Thyroid gland (tissue), 4 donors: ENCODE results near the gene SCN8A. TPM values are rescaled to one million over a fixed set of nuclear protein-coding genes. Genes with fewer than 3 reads are reported as not detected.
"Not testable (repeated sequence)": the region's sequence is repeated elsewhere in the genome, so short reads cannot be mapped to it uniquely, and the experiment has no call there.

ENCODE experiments used
- DNase-seq, 2 donors: peaks; one replicate each; pipeline ENCODE4 v3.0.0-alpha.2; 2019
- H3K27ac ChIP-seq, 3 donors: fragments of 200-600 bp; sonication (generic); 1 replicate in 2 of 3; 2 replicates in 1 of 3; pipeline ENCODE4 v1.5.1; 2016 to 2019; ENCODE audit warnings: mild to moderate bottlenecking in 1 of 3, moderate library complexity in 1 of 3
- H3K27me3 ChIP-seq: fragments of 200-600 bp; sonication (generic); one replicate; pipeline ENCODE4 v1.5.1; 2019
- H3K36me3 ChIP-seq, 2 donors: fragments of 200-600 bp; sonication (generic); one replicate each; pipeline ENCODE4 v1.5.1; 2016 to 2019
- H3K4me1 ChIP-seq, 2 donors: fragments of 200-600 bp; sonication (generic); one replicate each; pipeline ENCODE4 v1.5.1; 2017 to 2019
- H3K4me3 ChIP-seq, 3 donors: fragments of 200-600 bp; sonication (generic); replicated peaks in 1 of 3; 1 replicate in 2 of 3; 2 replicates in 1 of 3; pipeline ENCODE4 v1.5.1; 2016; ENCODE audit warnings: mild to moderate bottlenecking in 1 of 3
- H3K9me3 ChIP-seq: fragments of 200-600 bp; sonication (generic); one replicate; pipeline ENCODE4 v1.5.1; 2017
- POLR2A ChIP-seq, 2 donors: fragments of 450-650 bp; IDR thresholded peaks; one replicate each; pipeline ENCODE4 v1.6.1; 2017; ENCODE audit warnings: antibody characterized with exemption in 2 of 2, mild to moderate bottlenecking in 2 of 2, moderate library complexity in 1 of 2
- WGBS, 2 donors: methylation state at CpG; one replicate each; pipeline ENCODE4 v1.1.5; 2017; 5-methylcytosine and 5-hydroxymethylcytosine counted together
- intact Hi-C: fragments of 100-400 bp; cut with DNase I; formaldehyde crosslinking; loops from one replicate; pipeline ENCODE4 v1.15.1; 2023
- total RNA-seq, 4 donors: library from RNA; depleted of rRNA; stranded (reverse); fragments of >200 nt; gene quantifications; one replicate each; pipeline ENCODE4 v1.2.3, GENCODE V29; 2016
- TF ChIP-seq, protein P1 (sequence below), 6 experiments: fragments of 200-600 bp in 3 of 6; fragments of 450-650 bp in 3 of 6; sonication (generic) in 3 of 6; IDR thresholded peaks; one replicate each; pipeline ENCODE4 v1.5.1; 2016 to 2019; ENCODE audit warnings: antibody characterized with exemption in 6 of 6, mild to moderate bottlenecking in 2 of 6, inconsistent platforms in 1 of 6, moderate library complexity in 1 of 6

The SCN8A gene
- total RNA-seq, 4 donors from 2014 or later: 0.89 to 3.7 (median 1.3) TPM

- Histone ChIP-seq H3K36me3 (no peaks in the 10 kb centered on the region), H3K4me1 (no peaks in the 10 kb centered on the region), H3K9me3 (no peaks in the 10 kb centered on the region), H3K27ac (no peak overlapping the region), H3K4me3 (no peak overlapping the region), H3K27me3 (no peaks in the 10 kb centered on the region)
- TF ChIP-seq, protein P1, sequence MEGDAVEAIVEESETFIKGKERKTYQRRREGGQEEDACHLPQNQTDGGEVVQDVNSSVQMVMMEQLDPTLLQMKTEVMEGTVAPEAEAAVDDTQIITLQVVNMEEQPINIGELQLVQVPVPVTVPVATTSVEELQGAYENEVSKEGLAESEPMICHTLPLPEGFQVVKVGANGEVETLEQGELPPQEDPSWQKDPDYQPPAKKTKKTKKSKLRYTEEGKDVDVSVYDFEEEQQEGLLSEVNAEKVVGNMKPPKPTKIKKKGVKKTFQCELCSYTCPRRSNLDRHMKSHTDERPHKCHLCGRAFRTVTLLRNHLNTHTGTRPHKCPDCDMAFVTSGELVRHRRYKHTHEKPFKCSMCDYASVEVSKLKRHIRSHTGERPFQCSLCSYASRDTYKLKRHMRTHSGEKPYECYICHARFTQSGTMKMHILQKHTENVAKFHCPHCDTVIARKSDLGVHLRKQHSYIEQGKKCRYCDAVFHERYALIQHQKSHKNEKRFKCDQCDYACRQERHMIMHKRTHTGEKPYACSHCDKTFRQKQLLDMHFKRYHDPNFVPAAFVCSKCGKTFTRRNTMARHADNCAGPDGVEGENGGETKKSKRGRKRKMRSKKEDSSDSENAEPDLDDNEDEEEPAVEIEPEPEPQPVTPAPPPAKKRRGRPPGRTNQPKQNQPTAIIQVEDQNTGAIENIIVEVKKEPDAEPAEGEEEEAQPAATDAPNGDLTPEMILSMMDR (IDR thresholded peaks at IDR 0.05): no peak
- TF ChIP-seq POLR2A (IDR thresholded peaks at IDR 0.05): no peak
- no peak for DNase-seq
- intact Hi-C loops: no loop called here
These were observed 10.2 kb downstream of the SCN8A start for GRCh38 chr12:51601241-51601640.

- H3K4me1 ChIP-seq, DNase-seq, H3K36me3 ChIP-seq, intact Hi-C loops, H3K27me3 ChIP-seq, H3K4me3 ChIP-seq, H3K9me3 ChIP-seq, H3K27ac ChIP-seq: not testable (repeated sequence)
- WGBS, 2 donors: 74 to 81% methylated on average over 1 of the region's 1 CpG
These were observed 14.9 kb downstream of the SCN8A start for GRCh38 chr12:51605896-51606295.

GRCh38 chr12:51607197-51607596, 16.2 kb downstream of the SCN8A start:
- H3K27ac ChIP-seq, H3K4me1 ChIP-seq, DNase-seq, intact Hi-C loops, H3K9me3 ChIP-seq, H3K27me3 ChIP-seq, H3K4me3 ChIP-seq, H3K36me3 ChIP-seq: not testable (repeated sequence)
- WGBS, 2 donors: 88 to 91% methylated on average over 2 of the region's 2 CpGs

DNA sequence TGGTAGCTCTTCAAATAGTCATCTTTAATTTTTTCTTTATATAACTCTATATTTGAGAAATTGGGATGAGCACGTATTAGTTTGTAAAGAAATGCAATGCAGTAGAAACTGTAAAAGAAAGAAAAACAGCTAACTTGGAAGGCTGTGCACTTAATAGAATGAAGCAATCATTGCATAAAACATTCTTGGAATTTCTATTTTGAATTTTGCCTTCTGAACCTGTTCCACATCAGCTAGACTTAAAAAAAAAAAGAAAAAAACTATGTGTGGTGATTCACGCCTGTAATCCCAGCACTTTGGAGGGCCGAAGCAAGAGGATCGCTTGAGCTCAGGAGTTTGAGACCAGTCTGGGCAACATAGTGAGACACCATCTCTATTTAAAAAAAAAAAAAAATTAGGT, 29.4 kb downstream of the SCN8A start:
- no peaks in the 10 kb centered on the region for H3K36me3 ChIP-seq
- no peak overlapping the region for H3K4me3 ChIP-seq
- WGBS, 2 donors: 90 to 97% methylated on average over 4 of the region's 4 CpGs
- TF ChIP-seq, protein P1 (IDR thresholded peaks at IDR 0.05): no peak
- no peak for TF ChIP-seq POLR2A (IDR thresholded peaks at IDR 0.05)
- H3K27me3 ChIP-seq: no peaks in the 10 kb centered on the region
- H3K4me1 ChIP-seq: no peaks in the 10 kb centered on the region
- no peak overlapping the region for H3K27ac ChIP-seq
- intact Hi-C loops: no loop called here
- no peaks in the 10 kb centered on the region for H3K9me3 ChIP-seq
- DNase-seq: no peak

- TF ChIP-seq, protein P1 (IDR thresholded peaks at IDR 0.05): no peak
- no peak for TF ChIP-seq POLR2A (IDR thresholded peaks at IDR 0.05)
These were observed 30.3 kb downstream of the SCN8A start for GRCh38 chr12:51621156-51621922.

GRCh38 chr12:51622564-51622963, 31.5 kb downstream of the SCN8A start:
- intact Hi-C loops: no loop called here
- no peaks in the 10 kb centered on the region for H3K9me3 ChIP-seq
- H3K27ac ChIP-seq: no peak overlapping the region
- TF ChIP-seq, protein P1 (IDR thresholded peaks at IDR 0.05): no peak
- no peak for TF ChIP-seq POLR2A (IDR thresholded peaks at IDR 0.05)
- no peak overlapping the region for H3K4me3 ChIP-seq
- 87 to 90% methylated on average over 1 of the region's 1 CpG for WGBS, 2 donors
- H3K27me3 ChIP-seq: no peaks in the 10 kb centered on the region
- H3K36me3 ChIP-seq: no peaks in the 10 kb centered on the region
- DNase-seq: no peak
- H3K4me1 ChIP-seq: no peaks in the 10 kb centered on the region

More at GRCh38 chr12:51621156-51621922, 30.3 kb downstream of the SCN8A start:
- no peak for DNase-seq
- WGBS, 2 donors: 72 to 77% methylated on average over 7 of the region's 7 CpGs
- Histone ChIP-seq H3K4me3 (no peak overlapping the region), H3K27me3 (no peaks in the 10 kb centered on the region), H3K9me3 (no peaks in the 10 kb centered on the region), H3K36me3 (no peaks in the 10 kb centered on the region), H3K27ac (no peak overlapping the region), H3K4me1 (no peaks in the 10 kb centered on the region)
- intact Hi-C loops: no loop called here
